ENCODE data around the gene ATG7.

The ATG7 gene, protein sequence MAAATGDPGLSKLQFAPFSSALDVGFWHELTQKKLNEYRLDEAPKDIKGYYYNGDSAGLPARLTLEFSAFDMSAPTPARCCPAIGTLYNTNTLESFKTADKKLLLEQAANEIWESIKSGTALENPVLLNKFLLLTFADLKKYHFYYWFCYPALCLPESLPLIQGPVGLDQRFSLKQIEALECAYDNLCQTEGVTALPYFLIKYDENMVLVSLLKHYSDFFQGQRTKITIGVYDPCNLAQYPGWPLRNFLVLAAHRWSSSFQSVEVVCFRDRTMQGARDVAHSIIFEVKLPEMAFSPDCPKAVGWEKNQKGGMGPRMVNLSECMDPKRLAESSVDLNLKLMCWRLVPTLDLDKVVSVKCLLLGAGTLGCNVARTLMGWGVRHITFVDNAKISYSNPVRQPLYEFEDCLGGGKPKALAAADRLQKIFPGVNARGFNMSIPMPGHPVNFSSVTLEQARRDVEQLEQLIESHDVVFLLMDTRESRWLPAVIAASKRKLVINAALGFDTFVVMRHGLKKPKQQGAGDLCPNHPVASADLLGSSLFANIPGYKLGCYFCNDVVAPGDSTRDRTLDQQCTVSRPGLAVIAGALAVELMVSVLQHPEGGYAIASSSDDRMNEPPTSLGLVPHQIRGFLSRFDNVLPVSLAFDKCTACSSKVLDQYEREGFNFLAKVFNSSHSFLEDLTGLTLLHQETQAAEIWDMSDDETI

DNA sequence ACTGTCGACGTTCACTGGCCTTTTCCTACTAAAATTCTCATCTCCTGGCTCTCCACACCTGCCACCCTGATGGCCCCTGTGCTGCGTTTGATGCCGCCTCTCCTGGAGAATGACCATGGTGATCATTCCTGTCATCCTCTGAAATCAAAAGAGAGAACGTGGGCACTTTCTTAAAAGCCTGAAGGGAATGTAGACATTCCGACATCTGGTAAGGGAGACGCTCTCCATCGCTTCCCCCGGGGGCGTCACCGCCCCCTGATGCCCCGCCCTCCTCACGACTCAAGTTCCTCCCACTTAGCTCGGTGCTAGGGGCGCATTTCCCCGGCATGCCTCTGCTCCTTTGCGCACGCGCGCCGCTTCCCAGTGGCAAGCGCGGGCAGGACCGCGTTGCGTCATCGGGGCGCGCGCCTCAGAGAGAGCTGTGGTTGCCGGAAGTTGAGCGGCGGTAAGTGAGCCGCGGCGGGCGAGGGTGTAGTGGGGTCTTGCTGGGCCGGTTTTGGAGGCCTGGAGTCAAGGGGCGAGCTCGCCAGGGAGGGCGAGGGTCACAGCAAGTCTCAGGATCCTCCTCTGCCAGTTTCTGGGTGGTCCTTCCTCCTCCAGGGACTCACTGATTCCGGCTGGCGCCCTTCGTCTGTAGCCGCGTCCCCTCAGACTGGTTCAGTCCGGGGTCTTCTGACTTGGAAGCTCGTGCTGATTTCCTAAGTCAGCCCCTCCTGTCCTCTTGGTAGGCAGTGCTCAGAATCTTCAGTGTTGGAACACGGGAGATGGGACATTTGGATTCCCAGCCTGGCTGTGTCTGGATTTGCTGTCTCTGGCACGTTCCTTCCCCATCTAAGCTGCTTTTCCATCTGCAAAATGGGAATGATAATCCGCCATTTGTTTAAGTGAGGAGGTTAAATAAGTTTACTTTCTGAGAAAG, at the start of gene ATG7:
ATG7 (plus strand) TSS at position 412 of the 919 bp plus-strand sequence. CDS start 26,299 bp downstream, outside the sequence.
- peak; percentile 97 for DNase-seq (ENCODE audit: low spot score)

DNA sequence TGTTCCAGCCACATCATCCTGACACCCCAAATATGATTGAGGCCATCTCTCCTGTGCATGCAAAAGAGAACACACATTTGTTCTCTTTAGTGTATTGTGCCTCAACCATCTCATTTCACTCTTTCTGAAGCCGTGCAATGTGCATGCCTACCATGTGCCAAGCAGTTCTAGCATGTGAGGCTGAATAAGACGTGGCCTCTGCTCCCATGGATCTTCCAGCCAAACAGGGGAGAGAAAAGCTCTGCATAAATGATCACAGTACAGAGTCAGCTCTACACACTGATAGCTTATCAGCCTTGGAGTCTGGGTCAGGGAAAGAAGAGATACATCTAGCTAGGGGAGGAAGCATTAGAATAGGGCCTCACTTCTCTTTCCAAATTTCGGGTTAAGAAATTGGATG, 48.2 kb upstream of the ATG7 start:
- DNase-seq (ENCODE audit: low spot score): no peak

DNA sequence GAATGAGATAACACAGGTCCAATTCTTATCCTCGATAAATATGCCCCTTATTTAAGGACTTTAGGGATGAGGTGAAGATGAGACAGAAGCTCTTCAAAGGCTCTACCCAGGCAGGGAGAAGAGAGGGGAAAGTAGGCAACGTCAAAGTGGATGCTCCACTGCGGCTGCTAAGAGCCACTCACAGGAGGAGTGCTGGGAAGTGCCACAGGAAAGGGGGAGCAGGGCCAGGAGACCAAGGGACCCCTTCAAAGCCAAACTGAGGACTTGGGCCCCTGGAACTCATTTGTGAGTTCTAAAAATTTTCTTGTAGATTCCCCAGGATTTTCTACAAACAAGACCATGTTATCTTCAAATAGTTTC, 47.3 kb upstream of the ATG7 start:
- DNase-seq (ENCODE audit: low spot score): no peak

DNA sequence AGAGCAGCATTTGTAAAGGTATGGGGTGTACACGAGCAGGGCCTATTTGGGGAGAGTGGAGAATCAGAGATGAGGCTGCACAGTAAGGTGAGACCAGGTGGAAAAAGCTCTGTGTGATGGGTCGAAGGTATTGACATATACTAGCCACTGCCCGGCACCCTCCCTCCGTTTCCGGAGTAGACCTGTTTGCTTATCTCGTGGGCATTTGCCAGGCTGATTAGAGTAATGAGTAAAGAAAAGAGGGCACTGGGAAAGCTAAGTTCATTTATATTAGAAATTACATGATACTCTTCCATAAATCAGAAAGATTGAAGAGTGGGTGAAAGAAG, 46.2 kb upstream of the ATG7 start:
- DNase-seq (ENCODE audit: low spot score): no peak

DNA sequence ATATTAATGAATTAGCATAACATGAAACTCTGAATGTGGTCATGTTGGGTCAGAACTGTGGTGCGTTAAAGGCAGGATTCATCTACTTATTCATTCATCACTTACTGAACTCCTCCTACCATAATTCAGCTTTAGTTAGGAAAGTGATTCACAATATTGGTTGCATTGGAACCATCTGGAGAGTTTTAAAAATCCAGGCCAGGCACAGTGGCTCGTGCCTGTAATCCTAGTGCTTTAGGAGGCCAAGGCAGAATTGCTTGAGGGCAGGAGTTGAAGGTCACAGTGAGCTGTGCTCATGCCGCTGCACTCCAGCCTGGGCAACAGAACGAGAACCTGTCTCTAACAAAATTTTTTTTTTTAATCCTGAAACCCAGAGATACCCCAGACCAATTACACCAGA, 44.2 kb upstream of the ATG7 start:
- no peak for DNase-seq (ENCODE audit: low spot score)

DNA sequence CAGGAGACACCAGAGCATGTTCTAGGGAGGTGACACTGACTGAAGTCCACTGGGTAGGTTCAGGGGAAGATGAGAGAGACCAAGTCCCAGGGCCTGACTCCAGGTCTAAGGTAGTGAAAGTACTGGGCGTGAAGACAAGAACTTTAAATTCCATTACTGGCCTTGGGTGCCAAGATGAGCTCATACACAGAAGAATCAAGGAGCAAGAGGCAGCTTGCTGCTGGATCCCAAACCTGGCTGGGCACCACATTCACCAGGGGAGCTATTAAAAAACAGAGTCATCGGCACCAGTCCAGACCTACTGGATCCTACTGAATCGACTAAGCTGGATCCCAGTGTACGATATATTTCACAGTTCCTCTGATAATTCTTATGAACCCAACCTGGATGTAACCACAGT, 42.1 kb upstream of the ATG7 start:
- DNase-seq (ENCODE audit: low spot score): no peak

DNA sequence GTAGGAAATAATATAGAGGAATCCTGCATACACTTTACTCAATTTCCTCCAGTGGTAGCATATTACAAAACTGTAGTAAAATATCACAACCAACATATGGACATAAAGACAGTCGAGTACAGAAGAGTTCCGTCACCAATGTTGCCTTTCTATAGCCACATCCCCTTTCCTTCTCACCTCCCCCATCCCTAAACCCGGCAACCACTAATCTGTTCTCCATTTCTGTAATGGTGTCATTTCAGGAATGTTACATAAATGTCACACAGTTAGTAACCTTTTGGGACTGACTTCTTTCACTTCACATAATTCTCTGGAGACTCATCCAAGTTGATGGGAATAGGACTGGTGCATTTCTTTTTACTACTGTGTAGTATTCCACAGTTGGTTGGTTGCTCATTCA, 41.4 kb upstream of the ATG7 start:
- no peak for DNase-seq (ENCODE audit: low spot score)

DNA sequence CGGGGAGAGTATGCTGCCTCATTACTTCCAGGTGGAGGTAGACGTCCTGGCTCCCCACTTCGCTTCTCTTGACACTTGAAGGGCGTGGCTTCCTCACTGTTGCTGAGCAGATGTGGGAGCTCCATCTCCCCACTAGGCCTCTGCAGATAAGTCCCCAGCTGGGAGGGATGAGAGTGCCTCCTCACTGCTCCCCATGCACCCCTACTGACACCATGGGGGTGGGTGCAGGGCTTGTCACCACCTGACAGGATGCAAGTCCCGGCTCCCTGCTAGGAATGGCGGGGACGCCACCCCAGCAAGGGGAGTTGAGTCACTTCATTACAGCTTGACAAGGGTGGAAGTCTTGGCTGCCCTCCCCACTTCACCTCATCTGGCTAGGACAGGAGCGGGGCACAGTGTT, 36.8 kb upstream of the ATG7 start:
- DNase-seq (ENCODE audit: low spot score): no peak

DNA sequence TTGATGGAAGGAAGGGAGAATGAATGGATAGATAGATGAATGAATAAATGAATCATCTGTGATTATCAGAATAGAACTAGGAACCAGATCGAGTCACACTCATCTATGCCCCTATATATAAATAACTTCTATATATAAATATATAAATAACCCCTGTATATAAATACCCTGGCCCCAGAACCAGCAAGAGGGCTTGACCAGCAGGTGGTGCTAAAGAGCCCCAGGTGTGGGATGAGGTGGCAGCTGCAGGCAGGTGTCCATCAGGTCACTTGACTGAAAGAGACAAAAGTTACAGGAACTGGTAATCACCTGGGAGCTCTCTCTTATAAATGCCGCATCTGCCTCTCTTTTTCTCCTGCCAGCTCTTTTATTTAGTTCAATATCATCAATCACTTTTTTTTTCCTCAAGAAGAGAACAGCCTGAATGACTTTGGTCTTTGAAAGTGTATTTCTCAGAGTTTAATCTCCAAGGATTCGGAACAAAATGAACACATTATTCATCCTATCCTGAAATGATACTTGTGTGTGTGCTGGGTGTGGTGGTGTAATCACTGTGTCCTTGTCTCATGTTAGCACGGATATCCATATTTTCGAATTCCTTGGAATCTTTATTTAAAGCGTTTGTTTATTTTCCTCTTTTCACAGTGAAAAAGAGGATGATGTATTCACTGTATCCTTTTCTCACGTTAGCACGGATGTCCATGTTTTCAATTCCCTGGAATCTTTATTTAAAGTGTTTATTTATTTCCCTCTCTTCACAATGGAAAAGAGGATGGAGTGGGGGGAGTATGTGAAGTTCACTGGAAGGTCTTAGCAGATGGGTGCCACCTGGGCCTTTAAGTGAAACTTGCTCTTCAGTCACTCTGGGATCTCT, 35.4 kb upstream of the ATG7 start:
- peak; percentile 80 for DNase-seq (ENCODE audit: low spot score)

DNA sequence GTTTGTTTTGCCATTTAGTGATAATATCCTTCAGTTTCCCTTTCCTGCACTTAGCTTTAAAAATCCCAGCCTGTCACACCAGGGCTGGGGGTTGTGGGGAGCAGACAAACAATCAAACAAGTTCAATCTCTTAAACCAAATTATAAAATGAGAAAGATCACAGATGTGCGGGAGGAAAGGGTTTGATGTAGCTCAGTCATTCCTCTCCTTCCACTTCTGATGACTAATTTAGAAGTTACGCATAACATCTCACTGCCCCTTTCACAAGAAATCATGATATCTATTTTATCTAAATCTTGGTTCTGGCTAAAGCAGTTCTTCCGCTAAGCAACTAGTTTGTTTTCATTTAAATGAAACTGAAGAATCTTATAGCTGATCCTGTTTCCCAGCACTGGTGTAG, 34.1 kb upstream of the ATG7 start:
- DNase-seq (ENCODE audit: low spot score): no peak

DNA sequence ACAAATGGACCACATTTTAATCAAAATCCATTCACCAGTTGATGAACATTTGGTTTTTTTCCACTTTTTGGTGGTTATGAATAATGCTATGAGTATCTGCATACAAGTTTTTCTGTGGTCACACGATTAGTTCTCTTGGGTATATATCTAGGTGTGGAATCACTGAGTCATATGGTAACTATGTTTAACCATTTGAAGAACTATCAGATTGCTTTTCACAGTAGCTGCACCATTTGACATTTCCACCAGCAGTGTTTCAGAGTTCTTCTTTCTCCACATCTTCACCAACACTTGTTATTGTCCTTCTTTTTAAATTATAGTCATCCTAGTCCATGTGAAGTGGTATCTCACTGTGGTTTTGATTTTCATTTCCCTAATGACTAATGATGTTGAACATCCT, 33.3 kb upstream of the ATG7 start:
- DNase-seq (ENCODE audit: low spot score): no peak

DNA sequence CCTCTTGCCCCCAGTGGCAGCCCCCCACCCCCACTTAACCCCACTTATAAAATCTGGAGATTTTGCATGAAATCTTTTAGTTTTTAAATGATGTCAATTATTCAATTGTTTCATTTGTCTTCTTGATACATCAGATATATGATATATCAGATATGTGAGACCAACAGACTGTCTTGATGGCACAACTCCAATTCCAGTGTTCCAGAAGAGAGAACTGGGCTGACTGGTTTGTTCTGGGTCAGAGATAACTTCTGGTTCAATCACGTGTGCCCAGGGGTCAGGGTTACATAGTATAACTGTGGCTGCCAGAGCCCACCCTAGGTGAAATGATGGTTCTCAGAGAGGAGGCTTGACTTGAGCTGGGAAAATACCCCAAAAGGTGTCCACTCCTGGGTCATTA, 32.4 kb upstream of the ATG7 start:
- no peak for DNase-seq (ENCODE audit: low spot score)

DNA sequence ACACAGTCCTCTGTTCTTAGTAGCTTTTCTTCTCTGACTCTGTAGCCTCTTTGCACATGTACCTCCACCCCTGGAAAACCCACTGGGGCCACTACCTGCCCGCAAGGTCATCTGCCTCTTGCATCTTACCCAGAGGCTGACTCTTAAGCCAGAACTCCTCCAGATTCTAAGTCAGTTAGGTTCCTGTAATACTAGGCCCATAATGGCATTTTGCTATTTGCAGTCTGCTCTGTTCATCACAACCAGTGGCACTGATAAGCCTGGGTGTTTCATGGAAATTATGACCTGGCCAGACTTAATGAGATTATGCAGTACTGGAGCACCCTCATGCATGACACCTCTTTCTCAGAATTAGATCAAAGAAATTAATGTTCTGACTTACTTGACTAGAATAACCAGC, 31.7 kb upstream of the ATG7 start:
- DNase-seq (ENCODE audit: low spot score): no peak

DNA sequence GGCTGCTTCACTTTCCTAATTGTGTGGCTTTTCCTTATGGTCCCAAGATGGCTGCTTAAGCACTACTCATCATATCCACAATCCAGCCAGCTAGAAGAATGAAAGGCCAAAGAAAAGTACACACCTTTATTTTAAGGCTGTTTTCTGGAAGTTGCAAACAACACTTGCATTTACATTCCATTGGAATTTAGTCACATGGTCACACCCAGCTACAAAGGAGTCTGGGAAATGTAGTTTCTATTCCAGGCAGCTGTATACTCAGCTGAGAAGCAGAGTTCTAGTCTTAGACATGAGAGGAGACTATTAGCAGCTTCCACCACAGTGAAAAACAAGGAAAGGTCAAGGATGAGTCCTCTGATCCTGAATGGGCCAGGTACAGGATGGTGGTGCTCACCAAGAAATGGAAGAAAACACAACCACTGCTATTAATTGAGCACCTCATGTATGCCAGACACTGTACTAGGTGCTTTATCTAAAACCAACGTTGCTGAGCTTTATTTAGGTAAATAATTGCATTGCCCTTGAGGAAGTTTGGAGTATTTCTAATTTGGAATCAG, 28.0 kb upstream of the ATG7 start:
- DNase-seq (ENCODE audit: low spot score): no peak

DNA sequence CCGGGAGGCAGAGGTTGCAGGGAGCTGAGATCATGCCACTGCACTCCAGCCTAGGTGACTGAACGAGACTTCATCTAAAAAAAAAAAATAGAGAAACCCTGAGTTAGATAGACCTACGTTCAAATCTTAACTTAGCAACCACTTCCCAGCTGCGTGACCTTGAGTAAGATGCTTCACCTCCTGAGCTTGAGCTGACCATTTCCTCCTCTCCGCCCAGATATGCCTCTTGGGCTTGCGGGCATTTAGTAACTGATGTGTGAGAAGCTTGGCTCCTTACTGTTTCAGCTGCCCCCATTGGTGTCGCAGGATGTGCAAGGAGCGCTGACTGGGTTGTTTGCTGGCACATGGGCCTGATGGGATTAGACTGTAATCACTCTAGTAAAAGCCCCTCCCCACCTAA, 26.9 kb upstream of the ATG7 start:
- DNase-seq (ENCODE audit: low spot score): no peak

DNA sequence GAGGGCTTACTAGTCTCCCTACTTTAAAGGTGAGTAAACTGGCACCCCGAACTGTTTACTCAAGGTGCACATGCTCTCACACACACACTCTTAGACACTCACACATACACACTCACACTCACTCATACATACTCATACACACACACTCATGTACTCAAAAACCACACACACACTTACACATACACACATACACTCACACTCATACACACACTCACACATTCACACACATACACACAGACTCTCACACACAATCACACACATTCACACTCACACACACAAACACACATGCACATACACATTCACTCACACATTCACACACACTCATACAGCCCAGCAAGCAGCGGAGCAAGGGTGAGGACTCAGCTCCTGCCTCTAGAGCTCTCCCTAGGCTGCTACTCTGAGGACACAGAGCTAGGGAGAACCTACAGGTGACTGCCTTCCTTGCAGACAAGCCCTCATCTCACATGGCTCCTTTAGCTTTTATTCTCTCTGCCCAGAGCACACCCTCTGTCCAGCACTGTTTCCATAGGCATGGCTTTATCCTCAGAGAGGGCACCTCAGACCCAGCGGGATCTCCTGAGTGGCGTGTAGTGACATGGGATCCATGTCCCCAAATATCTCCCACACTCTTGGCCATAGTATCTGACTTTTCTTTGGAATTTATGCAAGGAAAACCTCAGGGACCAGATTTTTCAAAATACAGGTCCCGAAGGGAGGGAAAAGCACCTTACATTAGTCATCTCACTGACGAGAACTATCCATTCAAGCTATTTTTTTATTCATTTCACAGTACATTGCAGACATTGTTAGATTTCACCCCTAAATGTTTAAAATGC, 26.2 kb upstream of the ATG7 start:
- DNase-seq (ENCODE audit: low spot score): no peak

DNA sequence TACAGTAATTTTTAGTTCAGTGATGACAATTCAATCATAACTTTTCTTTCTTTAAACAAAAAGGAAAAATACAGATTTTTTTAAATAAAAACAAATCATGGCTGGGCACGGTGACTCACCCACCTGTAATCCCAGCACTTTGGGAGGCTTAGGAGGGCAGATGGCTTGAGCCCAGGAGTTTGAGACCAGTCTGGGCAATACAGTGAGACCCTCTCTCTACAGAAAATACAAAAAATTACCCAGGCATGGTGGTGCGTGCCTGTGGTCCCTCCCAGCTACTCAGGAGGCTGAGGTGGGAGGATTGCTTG, 25.6 kb upstream of the ATG7 start:
- DNase-seq (ENCODE audit: low spot score): no peak

DNA sequence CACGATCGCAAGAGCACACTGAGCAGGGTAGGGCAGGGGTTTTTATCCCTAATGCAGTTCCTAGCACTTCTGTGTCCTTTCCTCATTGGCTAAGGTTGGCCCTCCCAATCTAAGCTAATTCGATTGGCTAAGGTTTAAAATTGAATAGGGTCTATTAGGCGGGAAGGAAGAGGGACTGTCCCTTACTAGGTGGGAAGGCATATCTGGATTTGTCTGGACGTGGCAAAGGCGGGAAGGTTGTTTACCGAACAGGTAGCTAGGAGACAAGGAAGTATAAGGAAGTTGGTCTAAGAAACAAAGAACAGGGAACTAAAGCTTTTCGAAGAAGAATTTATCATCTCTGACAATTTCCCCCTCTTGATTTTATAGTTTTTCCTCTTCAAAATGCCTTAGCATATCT, 24.8 kb upstream of the ATG7 start:
- DNase-seq (ENCODE audit: low spot score): no peak

DNA sequence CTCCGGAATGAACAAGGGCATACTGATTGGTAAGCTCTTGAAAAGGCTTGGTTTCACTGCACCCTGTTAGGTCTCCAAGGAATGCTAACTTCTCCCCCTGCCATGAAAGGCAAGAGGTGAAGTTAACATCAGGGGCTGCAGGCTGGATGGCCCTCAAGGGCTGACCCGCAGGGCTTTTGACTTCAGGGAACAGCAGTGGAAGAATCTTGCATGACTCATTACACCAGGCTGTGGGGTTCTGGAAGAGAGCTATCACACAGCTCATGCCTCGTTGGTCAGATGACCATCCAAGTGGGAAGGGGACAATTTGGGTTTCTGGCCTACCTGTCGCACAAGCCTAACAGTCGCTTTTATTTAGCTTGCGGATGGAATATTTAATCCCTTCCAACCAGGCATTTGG, 23.6 kb upstream of the ATG7 start:
- no peak for DNase-seq (ENCODE audit: low spot score)

DNA sequence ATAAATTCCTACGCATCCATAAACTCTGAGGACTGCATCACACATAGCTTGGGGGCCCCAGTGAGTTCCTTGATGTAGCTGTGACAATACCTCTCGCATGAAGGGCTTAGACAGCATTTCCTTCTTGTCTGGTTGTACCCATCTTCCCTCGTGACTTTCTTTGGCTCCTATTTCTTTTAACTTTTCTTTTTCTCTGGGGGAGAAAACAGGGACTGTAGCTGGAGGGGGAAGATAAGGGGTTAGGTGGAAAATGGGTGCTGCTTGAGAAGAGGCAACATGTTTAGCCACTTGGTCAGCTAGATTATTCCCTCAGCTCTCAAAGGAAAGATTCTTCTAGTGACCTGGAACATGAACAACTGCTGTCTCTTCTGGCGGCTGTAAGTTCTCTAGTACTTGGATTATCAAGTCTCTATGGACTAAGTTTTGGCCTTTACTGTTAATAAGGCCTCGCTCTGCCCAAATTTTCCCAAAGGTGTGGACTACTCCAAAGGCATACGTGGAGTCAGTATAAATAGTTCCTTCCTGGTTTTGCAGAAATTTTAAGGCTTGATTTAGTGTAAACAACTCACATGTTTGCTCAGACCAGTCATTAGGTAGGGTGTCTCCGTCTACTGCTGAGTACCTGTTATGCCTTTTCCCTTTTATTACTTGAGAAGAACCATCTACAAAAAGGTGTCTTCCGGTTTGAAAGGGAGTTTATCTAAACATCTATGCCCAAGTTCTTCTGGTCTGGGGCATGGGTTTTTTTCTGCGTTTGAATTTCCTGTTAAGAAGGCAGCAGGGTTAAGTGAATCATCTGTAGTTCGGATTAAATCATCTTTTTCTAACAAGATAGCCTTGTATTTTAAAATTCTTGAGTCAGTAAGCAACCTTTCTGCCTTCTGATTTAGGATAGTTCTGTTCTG, 21.0 kb upstream of the ATG7 start:
- DNase-seq (ENCODE audit: low spot score): peak; percentile 50

Data from CD4-positive, alpha-beta T cell treated with Interleukin-15 for 4 hours (primary cell).